ENCODE data around the gene PITX1.
A peak's percentile ranks its signal among the peaks of the same experiment; 100 is the strongest.

Gene PITX1

GRCh38 chr5:135046661-135047346 lies 12.8 kb upstream of the PITX1 start:
- Histone ChIP-seq H4K20me1 (ENCODE audit: insufficient read depth, low read length) (no peaks in the 10 kb centered on the region), H3K27me3 (replicated peaks; ENCODE audit: insufficient read depth, low read length) (no peaks in the 10 kb centered on the region), H3K9ac (ENCODE audit: low read length) (no peak overlapping the region), H2AFZ (ENCODE audit: low read length) (no peak overlapping the region), H3K27ac (ENCODE audit: low read length) (no peak overlapping the region), H3K9me3 (replicated peaks; ENCODE audit: insufficient read depth, low read length) (no peaks in the 10 kb centered on the region), H3K4me2 (ENCODE audit: low read depth, low read length) (no peak overlapping the region), H3K9me2 (replicated peaks; ENCODE audit: insufficient read depth, low read length) (no peaks in the 10 kb centered on the region), H3F3A (ENCODE audit: insufficient read depth, low read length) (no peaks in the 10 kb centered on the region), H3K4me1 (ENCODE audit: low read length) (peaks cover 14% of the 10 kb centered on the region), H3K4me3 (ENCODE audit: low read length) (no peak overlapping the region), H3K36me3 (replicated peaks; ENCODE audit: insufficient read depth, low read length) (no peaks in the 10 kb centered on the region), H3K79me2 (ENCODE audit: low read length) (no peaks in the 10 kb centered on the region)
- TF ChIP-seq EZH2 (optimal IDR thresholded peaks at IDR 0.05; ENCODE audit: low read depth, low read length) (no peak), EZH2phosphoT487 (IDR thresholded peaks at IDR 0.05; ENCODE audit: low read length) (no peak), CTCF (IDR thresholded peaks at IDR 0.05; ENCODE audit: low read length) (no peak)
- DNase-seq, result no peak

GRCh38 chr5:135045488-135045887 lies 11.5 kb upstream of the PITX1 start:
- Histone ChIP-seq H4K20me1 (ENCODE audit: insufficient read depth, low read length) (no peaks in the 10 kb centered on the region), H3K4me3 (ENCODE audit: low read length) (no peak overlapping the region), H3K79me2 (ENCODE audit: low read length) (no peaks in the 10 kb centered on the region), H3F3A (ENCODE audit: insufficient read depth, low read length) (no peaks in the 10 kb centered on the region), H3K4me1 (ENCODE audit: low read length) (peaks cover 14% of the 10 kb centered on the region), H3K4me2 (ENCODE audit: low read depth, low read length) (peak overlapping the region; percentile 7; the same call in 1 of the 2 replicates), H3K9me2 (replicated peaks; ENCODE audit: insufficient read depth, low read length) (no peaks in the 10 kb centered on the region), H3K36me3 (replicated peaks; ENCODE audit: insufficient read depth, low read length) (no peaks in the 10 kb centered on the region), H3K9me3 (replicated peaks; ENCODE audit: insufficient read depth, low read length) (no peaks in the 10 kb centered on the region), H3K27me3 (replicated peaks; ENCODE audit: insufficient read depth, low read length) (no peaks in the 10 kb centered on the region), H3K27ac (ENCODE audit: low read length) (no peak overlapping the region), H3K9ac (ENCODE audit: low read length) (no peak overlapping the region), H2AFZ (ENCODE audit: low read length) (peak overlapping the region; percentile 13; the same call in 1 of the 2 replicates)
- TF ChIP-seq EZH2 (optimal IDR thresholded peaks at IDR 0.05; ENCODE audit: low read depth, low read length) (no peak), CTCF (IDR thresholded peaks at IDR 0.05; ENCODE audit: low read length) (no peak)
- peak; percentile 65 for DNase-seq

- no peak for DNase-seq
- H3K4me1 ChIP-seq (ENCODE audit: low read length), result peaks cover 14% of the 10 kb centered on the region
- no peak overlapping the region for H3K4me2 ChIP-seq (ENCODE audit: low read depth, low read length)
- H3K27me3 ChIP-seq (replicated peaks; ENCODE audit: insufficient read depth, low read length), result no peaks in the 10 kb centered on the region
- no peak overlapping the region for H3K27ac ChIP-seq (ENCODE audit: low read length)
- H3K9ac ChIP-seq (ENCODE audit: low read length), result no peak overlapping the region
- H3K36me3 ChIP-seq (replicated peaks; ENCODE audit: insufficient read depth, low read length), result no peaks in the 10 kb centered on the region
- H3K9me3 ChIP-seq (replicated peaks; ENCODE audit: insufficient read depth, low read length), result no peaks in the 10 kb centered on the region
- TF ChIP-seq CTCF (IDR thresholded peaks at IDR 0.05; ENCODE audit: low read length) (no peak), EZH2 (optimal IDR thresholded peaks at IDR 0.05; ENCODE audit: low read depth, low read length) (no peak), EZH2phosphoT487 (IDR thresholded peaks at IDR 0.05; ENCODE audit: low read length) (no peak)
- H3K79me2 ChIP-seq (ENCODE audit: low read length), result no peaks in the 10 kb centered on the region
- H3F3A ChIP-seq (ENCODE audit: insufficient read depth, low read length), result no peaks in the 10 kb centered on the region
- no peaks in the 10 kb centered on the region for H3K9me2 ChIP-seq (replicated peaks; ENCODE audit: insufficient read depth, low read length)
- H4K20me1 ChIP-seq (ENCODE audit: insufficient read depth, low read length), result no peaks in the 10 kb centered on the region
- H2AFZ ChIP-seq (ENCODE audit: low read length), result no peak overlapping the region
- no peak overlapping the region for H3K4me3 ChIP-seq (ENCODE audit: low read length)
Observed at GRCh38 chr5:135042595-135042994, 8.6 kb upstream of the PITX1 start.

All from MM.1S (cell line).